GM04504 (cell line): ENCODE data around the gene TCF7.

Experiments
- DNase-seq: peaks from one replicate; pipeline ENCODE4 v3.0.0-alpha.2; 2012; ENCODE audit warnings: low read depth

Gene TCF7

DNA sequence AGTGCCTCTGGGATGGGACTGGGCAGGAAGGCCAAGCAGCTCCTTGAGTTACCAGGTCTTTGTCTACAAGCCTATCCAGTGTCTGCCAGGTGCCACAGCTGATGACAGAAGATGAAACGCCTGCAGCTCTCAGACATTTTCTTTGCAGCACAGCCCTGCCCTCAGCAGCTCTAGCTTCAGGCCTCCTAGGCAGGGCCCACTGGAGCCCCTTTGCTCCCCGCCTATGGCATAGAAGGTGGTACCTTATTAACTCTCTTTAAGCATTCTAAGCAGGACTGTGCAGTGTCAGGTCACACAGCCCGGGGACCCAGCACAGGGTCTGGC, 63.6 kb downstream of the TCF7 start:
- no peak for DNase-seq

- DNase-seq, result no peak
Measured at GRCh38 chr5:134183481-134183880, 69.0 kb downstream of the TCF7 start.

- DNase-seq, result no peak
Measured at GRCh38 chr5:134184155-134185135, 70.0 kb downstream of the TCF7 start.

DNA sequence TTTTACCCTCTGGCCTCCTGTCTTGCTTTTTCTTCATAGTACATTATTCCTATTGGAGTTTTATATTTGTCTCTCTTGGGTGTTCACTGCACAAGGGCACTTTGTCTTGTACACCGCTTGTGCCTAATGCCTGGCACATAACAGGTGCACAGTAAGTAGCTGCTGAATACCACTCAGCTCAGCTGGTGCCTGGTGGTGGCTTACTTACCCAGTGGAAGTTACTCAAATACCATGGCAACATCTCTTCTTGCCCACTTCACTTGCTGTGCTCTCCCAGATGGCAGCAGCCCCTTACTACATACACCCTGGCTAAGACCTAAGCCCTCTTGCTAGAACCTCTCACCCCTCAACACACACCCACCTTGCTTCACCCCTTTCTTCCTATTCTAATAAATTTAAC, 73.6 kb downstream of the TCF7 start:
- DNase-seq, result no peak

GRCh38 chr5:134189031-134189430, 74.5 kb downstream of the TCF7 start:
- no peak for DNase-seq

GRCh38 chr5:134195666-134196065, 81.2 kb downstream of the TCF7 start:
- no peak for DNase-seq
